C1 segment of cervical spinal cord (tissue), 14 donors: ENCODE data around the gene SMG6.
"Not testable (repeated sequence)": the region's sequence is repeated elsewhere in the genome, so short reads cannot be mapped to it uniquely, and the experiment has no call there.

Experiments used
- DNase-seq, 14 donors: peaks; one replicate each; lab custom pipeline; 2025; lab: John Stamatoyannopoulos, UW

The SMG6 gene

DNA sequence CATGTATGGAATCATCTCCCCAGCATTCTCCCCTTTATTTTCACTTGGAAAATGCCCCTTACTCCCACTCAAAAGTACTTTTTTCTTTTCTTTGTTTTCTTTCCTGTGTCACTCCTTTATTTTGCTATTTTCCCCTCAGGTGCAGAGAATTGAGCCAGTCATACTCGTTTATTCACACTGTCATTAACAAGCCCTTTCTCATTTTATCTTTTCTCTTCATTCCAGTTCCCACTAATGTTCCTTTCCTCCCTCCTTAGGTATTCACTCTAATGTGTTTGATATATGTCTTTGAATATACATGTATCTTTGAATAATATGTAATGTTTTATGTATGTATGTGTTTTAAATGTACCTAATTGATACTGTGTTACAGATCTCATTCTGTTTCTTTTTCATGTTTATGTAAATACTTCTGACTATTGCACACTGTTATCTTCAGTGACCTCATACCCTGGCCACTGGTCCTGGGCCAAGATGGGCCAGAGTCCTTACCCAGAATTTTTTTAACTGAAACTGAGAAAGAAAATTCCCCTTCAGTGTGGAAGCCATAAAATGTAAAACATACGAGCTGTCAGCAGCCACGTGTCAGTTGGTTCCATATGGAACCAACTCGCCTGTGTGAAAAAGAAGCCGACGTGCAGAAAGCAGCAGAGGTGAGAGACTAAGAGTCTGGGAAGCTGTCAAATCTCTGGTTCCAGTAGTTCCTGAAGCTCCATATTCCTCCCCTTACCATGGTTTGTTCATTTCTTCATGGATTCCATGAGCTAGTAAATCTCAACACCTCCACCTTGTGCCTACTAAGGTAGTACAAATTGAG, 6.0 kb upstream of the SMG6 start:
- no peak for DNase-seq

DNA sequence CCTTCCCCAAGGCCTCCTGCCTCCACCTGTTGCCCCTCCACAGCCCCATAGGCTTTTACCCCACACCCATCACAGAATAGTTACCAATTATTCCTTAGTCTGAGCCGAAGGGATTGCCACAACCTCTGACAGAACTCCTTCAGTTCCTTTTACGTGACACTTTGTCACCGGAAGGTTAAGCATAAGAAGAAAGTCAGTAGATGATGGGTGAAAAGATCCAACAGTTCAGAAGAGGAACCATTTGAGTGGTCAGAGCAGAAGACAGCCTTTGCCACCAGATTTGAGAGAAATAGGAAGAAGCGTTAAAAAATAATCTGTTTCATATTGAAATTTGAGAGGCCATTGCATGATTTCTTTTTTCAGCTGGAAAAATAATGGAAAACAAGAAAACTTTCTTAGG, 1.3 kb upstream of the SMG6 start:
- no peak for DNase-seq

DNA sequence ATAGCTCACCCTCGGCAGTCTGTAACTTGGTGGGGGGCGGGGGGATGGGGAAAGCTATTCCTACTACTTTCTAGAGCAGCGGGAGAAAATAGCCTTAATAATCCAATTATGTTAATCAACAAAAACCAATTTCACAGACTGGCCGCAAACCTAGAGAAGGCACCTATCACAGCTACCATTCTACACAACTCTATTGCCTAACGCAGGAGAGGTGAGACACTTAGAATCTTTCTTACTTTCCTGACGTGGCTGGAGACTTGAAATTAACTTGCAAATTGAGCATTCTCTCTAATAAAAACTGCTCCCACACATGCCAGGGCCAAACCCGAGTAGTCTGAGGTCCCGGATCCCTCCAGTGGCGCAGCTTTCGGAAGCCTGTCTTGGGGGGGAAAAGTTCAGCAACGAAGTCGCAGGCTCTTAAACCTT, 794 bp downstream of the SMG6 start:
- DNase-seq = peak in 3 of 14 donors; percentile 36 to 41 (median 37)

DNA sequence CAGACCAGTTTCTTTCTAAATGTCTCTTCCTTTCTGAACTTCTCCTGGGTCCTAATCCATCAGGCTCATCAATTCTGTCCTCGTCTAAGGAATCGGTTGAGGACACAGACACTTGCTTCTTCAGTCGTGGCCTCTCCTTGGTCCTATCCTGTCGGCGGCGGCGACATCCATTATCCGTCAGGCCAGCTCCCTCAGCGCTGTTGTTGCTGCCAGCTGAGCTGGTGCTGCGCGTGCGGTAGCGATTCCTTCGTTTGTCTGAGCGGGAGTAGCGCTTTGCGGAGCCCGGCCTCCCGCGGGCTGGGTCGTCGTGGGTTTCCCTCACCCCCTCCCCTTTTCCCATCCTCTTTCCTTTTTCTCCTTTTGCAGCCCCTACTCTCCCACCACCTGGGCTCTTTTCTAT, 3.8 kb downstream of the SMG6 start:
- DNase-seq = no peak

DNA sequence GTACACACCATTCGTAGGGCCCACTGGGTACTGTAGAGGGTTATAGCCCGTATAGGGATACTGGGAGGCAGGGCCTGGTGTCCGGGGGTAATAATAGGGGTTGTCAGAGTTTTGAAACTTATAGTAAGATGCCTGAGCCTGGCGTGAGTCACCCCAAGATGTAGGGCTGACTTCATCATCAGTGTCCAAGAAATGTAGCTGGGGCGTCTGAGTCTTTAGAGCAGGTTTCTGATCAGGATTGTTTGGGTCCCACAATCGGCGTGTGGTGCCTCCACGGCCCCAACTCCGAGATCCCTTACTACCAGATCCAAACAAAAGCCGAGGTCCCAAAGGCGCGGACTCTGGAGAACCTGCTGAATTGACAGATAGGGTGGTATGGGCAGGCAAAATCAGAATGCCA, 4.4 kb downstream of the SMG6 start:
- DNase-seq = no peak

DNA sequence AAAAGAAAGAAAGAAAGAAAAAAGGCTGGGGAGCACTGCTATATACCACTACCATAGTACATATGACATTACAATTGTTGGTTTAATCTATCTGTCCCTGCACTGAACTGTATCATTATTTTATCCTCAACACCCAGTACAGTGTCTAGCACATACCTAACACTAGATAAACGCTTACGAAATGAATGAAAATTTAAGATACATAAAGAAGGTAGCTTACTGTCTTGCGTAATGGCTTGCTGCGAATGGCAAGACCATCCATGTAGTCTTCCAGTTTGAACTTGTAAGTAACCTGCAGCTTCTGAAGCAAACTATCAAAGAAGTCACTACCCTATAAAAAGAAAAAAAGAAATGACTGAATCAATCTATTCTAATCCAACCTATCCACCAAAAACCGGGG, 6.6 kb downstream of the SMG6 start:
- DNase-seq = no peak

DNA sequence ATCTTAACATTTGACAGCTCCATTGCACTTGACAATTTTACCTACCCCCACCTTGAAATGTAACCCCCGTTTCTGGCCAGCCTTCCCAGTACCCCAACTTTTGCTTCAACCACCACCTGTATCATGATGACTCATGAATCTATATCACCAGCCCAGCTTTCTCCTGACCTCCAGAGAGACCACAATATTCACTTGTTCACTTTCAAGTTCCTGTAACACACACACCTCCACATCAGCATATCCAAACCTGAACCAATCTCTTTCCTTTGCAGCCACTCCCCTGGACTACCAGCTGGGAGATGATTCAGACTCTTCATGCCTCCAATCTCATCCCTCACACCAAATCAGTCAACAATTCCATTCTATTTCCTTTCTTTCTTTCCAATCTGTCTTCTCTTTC, 8.0 kb downstream of the SMG6 start:
- DNase-seq = no peak

DNA sequence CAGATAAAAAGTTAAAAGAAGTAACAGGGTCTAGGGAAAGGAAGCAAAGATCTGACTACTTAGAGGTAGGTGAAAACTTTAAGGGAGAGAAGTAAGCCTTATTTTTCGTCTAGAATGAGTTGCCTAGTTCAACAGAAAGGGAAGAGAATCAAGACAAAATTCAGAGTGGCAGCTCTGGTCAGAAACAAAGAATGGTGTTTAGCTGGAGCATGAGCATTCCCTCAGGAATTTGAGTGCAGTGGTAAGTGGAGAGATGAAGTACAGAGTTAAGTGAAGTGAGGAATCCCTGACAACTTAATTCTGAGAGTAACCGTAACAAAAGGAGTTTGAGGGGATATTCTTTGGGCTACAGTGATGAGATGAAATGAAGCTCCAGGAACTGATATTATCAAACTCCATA, 11.5 kb downstream of the SMG6 start:
- no peak for DNase-seq

DNA sequence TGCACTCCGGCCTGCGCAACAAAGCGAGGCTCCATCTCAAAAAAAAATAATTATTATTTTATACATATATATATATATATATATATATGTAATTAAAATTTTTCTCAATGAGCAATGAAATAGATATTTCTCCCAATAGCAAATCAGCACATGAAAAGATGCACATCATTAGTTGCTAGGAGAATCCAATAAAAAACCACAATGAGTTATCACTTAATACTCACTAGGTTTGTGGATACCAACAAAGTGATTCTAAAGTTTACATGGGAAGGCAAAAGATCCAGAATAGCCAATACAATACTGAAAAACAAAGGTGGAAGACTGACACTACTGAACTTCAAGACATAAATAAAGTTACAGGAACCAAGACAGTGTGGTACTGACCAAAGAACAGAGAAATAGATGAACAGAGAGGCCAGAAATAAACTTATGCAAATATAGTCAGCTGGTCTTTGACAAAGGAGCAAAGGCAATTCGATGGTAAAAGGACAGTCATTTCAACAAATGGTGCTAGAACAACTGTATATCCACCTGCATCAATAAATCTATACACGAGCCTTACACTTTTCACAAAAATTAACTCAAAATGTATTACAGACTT, 13.6 kb downstream of the SMG6 start:
- DNase-seq = no peak

DNA sequence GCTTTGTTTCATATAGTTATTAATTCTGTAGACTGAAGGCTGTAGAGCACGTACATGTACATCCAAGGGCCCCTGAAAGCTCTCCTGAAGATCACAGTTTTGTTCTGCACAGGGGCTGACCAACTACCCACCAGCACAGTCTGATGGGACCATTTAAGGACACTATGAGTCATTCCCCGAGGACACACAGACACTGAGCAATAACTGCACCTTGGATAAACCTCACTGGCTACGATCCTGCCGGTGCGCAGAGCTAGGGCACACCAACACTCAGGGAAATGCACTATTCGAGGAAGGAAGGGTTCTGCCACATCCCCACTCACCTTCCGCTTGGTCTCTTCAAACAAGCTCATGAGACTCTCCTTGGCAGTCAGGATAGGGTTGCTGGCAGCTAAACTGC, 20.3 kb downstream of the SMG6 start:
- DNase-seq = no peak

DNA sequence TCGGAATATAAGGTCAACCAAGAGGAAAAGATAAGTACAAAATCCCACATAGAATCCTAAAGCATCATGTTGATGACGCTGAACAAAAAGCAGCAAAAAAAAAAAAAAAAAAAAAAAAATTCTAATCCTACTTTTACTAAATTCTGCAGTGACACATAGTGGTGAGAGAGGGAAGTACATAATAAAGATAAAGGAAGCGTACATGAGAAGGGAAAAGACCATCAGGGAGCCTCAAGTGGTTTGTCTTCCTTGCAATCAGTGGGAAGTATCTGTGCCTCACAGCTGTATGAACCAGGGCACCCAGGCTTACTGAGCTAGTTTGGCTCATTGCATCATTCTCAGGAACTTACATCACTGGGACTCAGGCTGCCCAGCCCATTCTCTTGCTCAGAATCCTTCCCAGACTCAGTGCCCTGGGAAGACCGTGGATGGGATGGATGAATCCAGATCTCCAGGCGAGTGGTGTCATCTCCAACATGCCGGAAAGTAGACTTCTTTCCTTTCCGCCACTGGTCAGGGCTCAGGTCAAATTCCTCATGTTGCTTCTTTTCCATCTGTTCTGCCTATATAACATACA, 21.2 kb downstream of the SMG6 start:
- DNase-seq = peak in 2 of 14 donors; percentile 1 to 4

DNA sequence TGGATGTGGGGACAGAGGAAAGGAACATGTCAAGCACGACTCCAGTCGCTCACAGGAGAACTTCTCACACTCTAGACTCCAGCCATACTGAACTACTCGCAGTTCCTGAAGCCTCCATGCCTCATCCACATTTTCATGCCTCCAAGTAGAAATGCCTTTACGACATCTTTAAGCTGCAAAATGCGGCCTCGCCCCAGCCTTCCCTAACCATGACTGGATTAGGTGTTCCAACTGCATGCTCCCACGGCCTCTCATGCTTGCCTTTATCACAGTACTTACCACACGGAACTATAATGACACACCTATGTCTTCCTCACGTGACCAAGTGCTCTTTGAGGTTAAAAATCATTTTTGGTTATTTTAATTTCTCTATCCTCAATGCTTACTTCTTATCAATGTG, 23.9 kb downstream of the SMG6 start:
- no peak for DNase-seq

DNA sequence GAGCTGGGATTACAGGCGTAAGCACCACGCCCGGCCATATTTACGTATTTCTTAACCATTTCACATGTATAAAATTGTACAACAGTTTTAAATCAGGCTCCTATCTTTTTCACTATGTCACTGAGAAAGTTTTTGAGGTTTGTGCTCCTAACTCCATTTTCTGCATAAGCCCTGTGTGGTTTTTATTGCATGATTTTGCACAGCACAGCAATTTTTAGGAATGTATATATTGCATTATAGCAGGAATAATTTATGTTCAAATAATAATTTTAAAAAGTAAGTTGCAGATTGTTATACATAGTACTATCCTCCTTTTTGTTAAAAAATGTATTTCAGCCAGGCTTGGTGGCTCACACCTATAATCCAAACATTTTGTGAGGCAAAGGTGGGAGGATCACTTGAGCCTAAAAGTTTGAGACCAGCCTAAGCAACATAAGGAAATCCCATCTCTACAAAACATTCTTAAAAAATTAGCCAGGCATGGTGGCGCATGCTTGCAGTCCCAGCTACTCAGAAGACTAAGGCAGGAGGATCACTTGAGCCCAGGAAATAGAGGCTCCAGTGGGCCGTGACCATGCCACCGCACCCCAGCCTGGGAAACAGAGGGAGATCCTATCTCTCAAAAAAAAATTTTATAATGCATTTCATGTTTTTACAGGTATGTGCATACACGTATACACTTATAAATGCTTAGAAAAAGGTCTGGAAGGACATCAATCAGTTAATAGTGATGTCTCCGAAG, 26.0 kb downstream of the SMG6 start:
- DNase-seq = no peak

DNA sequence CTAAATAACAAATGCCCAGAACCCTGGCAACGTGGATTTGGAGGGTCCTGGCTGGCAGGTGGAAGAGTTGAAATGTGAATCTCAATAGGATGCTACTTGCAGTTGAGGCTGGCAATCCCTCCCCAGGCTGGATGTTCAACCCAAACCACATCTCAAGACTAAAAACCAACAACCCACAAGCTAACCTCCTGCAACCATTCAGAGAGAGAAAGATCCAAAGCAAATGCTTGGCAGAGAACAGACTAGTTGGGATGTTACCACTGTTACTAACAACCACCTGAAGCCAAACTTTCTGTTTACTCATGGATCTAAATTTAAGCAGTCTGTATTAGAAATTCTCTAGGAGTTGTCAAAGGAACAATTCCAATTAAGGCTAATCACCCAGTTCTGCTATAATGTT, 27.9 kb downstream of the SMG6 start:
- no peak for DNase-seq

DNA sequence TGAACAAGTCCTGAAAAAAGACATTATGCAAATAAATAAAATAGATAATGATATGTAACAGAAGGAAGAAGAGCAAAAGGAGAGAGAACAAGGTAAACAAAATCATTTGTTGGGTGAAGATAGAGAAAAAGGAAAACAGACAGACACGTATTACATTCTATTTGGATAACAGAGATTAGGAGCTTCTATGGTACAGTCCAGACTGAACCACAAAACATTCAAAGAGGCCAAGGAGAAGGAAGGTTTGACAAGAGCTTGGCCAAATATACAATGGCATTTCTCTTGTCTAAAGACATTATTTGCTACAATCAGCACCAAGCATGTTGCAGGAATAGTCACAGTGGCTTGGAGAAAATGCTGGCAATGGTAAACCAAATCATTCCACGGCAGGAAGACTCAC, 29.2 kb downstream of the SMG6 start:
- DNase-seq = no peak

DNA sequence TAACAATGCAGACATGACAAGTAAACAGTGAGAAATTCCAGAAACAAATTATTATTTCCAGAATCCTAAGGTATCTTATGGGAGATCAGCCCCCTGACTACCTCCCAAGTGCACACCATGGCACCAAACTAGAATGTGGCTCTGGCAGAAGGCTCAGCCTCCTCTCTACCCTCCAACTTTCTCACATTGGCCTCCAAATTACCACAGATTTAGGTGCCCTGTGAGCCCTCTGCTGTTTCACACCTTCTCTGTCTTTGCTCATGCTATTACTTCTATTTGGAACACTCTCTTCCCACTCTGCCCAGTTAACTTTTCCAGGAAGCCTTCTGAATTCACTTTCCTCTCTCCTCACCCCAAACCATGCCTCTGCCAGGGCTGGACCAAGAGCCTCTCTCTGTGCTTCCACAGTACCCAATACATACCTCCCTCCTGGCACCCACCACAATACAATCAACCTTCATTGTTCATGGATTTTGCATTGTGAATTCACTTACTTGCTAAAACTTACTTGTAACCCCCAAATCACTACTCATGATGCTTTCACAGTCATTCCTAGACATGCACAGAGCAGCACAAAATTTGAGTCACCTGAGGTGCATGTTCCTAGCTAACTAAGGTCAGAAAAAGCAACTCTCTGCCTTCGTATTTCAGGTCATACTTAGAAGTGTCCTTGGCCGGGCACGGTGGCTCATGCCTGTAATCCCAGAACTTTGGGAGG, 31.4 kb downstream of the SMG6 start:
- DNase-seq = no peak

DNA sequence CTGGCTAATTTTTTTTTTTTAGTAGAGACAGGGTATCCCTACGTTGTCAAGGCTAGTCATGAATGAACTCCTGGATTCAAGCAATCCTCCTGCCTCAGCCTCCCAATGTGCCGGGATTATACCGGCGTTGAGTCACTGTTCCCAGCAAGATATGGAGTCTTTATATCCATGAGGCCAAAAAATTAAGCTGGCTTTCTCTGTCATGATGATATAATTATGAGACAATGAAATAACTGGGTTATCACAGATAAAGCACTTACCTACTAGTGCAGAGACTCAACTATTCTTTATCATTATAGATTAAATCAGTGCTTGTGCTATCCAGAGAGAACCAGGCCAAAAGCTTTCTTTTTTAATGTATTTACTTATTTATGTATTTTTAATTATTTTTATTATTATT, 36.2 kb downstream of the SMG6 start:
- no peak for DNase-seq

DNA sequence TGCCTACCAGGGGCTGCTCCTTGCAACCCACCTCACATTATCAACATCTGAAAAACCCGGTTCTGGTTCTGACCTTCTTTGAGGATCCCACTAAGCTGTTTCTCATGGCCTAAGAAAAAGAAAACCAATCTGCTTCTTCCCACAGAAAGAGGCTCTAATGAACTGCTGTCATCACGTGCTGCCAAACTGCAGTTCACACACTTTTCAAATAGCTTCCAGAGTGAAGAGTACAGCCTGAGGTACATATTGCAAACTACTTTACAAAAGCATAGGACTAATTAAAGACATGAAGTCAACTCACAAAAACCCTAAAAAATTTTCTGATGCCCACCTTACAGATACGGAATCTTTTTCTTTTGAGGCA, 36.7 kb downstream of the SMG6 start:
- no peak for DNase-seq

DNA sequence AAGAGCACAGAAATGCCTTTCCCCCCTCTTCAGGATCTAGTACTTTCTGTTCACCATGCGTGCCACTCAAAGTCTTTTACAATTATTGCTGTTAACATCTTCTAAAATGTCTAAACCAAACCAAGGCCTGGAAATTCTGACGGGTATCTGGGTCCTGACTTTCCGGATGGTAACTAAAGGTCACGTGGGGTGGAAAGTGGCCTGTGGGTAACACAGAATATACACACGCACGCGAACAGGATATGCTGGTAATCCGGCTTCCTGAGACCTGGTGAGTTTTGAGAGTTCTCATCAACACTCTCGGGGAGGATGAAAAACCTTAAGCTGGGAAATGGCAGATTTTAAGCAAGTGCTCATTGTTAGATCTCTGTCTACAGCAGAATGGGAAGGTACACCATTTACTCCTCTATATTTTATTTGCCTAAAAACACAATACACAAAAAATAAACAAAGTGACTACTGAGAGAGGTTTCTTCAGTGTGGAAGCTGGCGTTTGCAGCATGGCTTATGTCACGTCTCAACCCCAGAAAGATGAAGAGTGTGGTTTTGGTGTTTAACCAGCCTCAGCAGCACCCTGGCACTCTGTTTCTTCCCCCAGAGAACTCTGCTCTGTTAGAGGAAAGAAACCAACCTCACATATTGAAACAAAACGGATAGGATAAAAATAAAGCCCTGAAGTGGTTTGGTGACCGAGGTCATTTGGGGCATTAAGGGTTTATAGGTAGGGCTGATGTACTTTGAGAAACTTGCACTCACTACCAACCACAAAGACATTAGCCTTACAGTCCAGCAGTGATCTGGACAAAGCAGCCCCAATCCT, 37.3 kb downstream of the SMG6 start:
- DNase-seq = no peak

DNA sequence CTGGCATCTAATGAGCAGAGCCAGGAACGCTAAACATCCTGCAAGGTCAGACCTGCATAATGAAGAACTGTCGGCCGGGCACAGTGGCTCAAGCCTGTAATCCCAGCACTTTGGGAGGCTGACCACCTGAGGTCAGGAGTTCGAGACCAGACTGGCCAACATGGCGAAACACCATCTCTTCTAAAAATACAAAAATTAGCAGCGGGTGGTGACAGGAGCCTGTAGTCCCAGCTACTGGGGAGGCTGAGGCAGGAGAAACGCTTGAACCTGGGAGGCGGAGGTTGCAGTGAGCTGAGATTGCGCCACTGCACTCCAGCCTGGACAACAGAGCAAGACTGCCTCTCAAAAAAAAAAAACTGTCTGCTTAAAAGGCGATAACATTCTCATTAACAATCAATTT, 38.4 kb downstream of the SMG6 start:
- not testable (repeated sequence) for DNase-seq
